Hepatocyte (in vitro differentiated cells): ENCODE measurements around the gene HIVEP2. TPM values are rescaled to one million over a fixed set of nuclear protein-coding genes. Genes with fewer than 3 reads are reported as not detected.

Source experiments
- DNase-seq: peaks from one replicate; pipeline ENCODE4 v3.0.0-alpha.2; 2016; ENCODE audit warnings: low spot score
- H2AFZ ChIP-seq: fragments of 200-600 bp; sonication (generic); 2 replicates; pipeline ENCODE4 v1.6.0; 2016; ENCODE audit warnings: antibody characterized with exemption, mild to moderate bottlenecking
- H3K27ac ChIP-seq: fragments of 200-600 bp; sonication (generic); 2 replicates; pipeline ENCODE4 v1.5.1; 2016; ENCODE audit warnings: mild to moderate bottlenecking
- H3K27me3 ChIP-seq: fragments of 200-600 bp; sonication (generic); 2 replicates; pipeline ENCODE4 v1.6.1; 2016
- H3K36me3 ChIP-seq: fragments of 200-600 bp; sonication (generic); replicated peaks from 2 replicates; pipeline ENCODE4 v1.5.1; 2016; ENCODE audit warnings: low read depth; ENCODE audit not compliant: insufficient read depth
- H3K4me1 ChIP-seq: fragments of 200-600 bp; sonication (generic); 2 replicates; pipeline ENCODE4 v1.5.1; 2016; ENCODE audit warnings: mild to moderate bottlenecking, moderate library complexity; ENCODE audit not compliant: insufficient read depth
- H3K4me2 ChIP-seq: fragments of 200-600 bp; sonication (generic); 2 replicates; pipeline ENCODE4 v1.6.0; 2016
- H3K4me3 ChIP-seq: fragments of 200-600 bp; sonication (generic); 2 replicates; pipeline ENCODE4 v1.5.1; 2016; ENCODE audit warnings: mild to moderate bottlenecking
- H3K79me2 ChIP-seq: fragments of 200-600 bp; sonication (generic); 2 replicates; pipeline ENCODE4 v1.6.0; 2017; ENCODE audit warnings: mild to moderate bottlenecking
- H3K9me2 ChIP-seq: fragments of 200-600 bp; sonication (generic); replicated peaks from 2 replicates; pipeline ENCODE4 v1.6.0; 2017; ENCODE audit warnings: mild to moderate bottlenecking; ENCODE audit not compliant: insufficient read depth
- H3K9me3 ChIP-seq: fragments of 200-600 bp; sonication (generic); 2 replicates; pipeline ENCODE4 v1.5.1; 2016; ENCODE audit warnings: low read depth, mild to moderate bottlenecking
- H4K20me1 ChIP-seq: fragments of 200-600 bp; sonication (generic); 2 replicates; pipeline ENCODE4 v1.6.0; 2016; ENCODE audit warnings: mild to moderate bottlenecking; ENCODE audit not compliant: insufficient read depth, poor library complexity, severe bottlenecking
- EZH2 ChIP-seq: fragments of 200-600 bp; sonication (generic); IDR thresholded peaks from 2 replicates; pipeline ENCODE4 v1.6.1; 2016; ENCODE audit warnings: antibody characterized with exemption, mild to moderate bottlenecking, borderline replicate concordance
- EZH2phosphoT487 ChIP-seq: fragments of 200-600 bp; sonication (generic); IDR thresholded peaks from one replicate; pipeline ENCODE4 v1.6.1; 2018; ENCODE audit warnings: antibody characterized with exemption, mild to moderate bottlenecking, low read depth, moderate library complexity; ENCODE audit not compliant: unreplicated experiment, severe bottlenecking
- WGBS: methylation state at CpG from one replicate; pipeline ENCODE4 v1.1.6; 2016; ENCODE audit warnings: low lambda C conversion rate; ENCODE audit errors: missing lambda C conversion rate; 5-methylcytosine and 5-hydroxymethylcytosine counted together
- polyA plus RNA-seq: library from polyadenylated mRNA; unstranded; fragments of >200 nt; fragmentation: Nextera tagmentation; extraction: Ambion mirVana; gene quantifications from 2 replicates; pipeline ENCODE4 v1.2.1, GENCODE V29; 2016
- total RNA-seq: library from RNA; depleted of rRNA; stranded (reverse); fragments of >200 nt; gene quantifications from 2 replicates; pipeline ENCODE4 v1.2.3, GENCODE V29; 2014
- TF ChIP-seq, protein P1 (sequence below): fragments of 200-600 bp; sonication (generic); IDR thresholded peaks from 2 replicates; pipeline ENCODE4 v1.5.1; 2016; ENCODE audit warnings: antibody characterized with exemption, mild to moderate bottlenecking; ENCODE audit not compliant: poor library complexity

The HIVEP2 gene
- total and polyA plus RNA-seq, 2 experiments from 2014 or later = 3.3 to 9.4 TPM

DNA sequence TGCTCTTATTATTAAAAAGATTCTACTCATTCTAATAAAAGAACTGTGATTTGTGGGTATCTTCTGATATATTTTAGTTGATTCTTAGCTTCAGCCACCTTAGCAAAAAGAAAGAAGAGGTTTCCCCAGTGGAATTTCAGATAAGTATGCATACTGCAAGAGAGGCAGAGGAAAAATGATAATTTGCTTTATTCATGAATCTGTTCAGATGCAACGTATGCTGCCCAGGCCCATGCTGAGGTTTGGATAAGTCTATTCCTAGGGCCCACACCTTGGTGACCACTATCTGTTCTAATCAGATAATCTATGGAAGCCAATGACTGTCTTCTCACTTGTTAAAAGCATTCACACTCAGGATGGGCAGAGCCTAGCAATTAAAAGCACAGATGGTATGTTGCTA, 194.0 kb downstream of the HIVEP2 start:
- Histone ChIP-seq H3K79me2 (no peaks in the 10 kb centered on the region), H3K36me3 (no peaks in the 10 kb centered on the region), H3K4me1 (no peaks in the 10 kb centered on the region), H3K4me2 (no peak overlapping the region), H3K4me3 (no peak overlapping the region), H3K27me3 (no peaks in the 10 kb centered on the region), H2AFZ (no peak overlapping the region), H3K9me3 (no peaks in the 10 kb centered on the region), H3K9me2 (no peaks in the 10 kb centered on the region), H4K20me1 (no peaks in the 10 kb centered on the region), H3K27ac (no peak overlapping the region)
- 85% methylated on average over 1 of the region's 1 CpG for WGBS
- TF ChIP-seq, protein P1, sequence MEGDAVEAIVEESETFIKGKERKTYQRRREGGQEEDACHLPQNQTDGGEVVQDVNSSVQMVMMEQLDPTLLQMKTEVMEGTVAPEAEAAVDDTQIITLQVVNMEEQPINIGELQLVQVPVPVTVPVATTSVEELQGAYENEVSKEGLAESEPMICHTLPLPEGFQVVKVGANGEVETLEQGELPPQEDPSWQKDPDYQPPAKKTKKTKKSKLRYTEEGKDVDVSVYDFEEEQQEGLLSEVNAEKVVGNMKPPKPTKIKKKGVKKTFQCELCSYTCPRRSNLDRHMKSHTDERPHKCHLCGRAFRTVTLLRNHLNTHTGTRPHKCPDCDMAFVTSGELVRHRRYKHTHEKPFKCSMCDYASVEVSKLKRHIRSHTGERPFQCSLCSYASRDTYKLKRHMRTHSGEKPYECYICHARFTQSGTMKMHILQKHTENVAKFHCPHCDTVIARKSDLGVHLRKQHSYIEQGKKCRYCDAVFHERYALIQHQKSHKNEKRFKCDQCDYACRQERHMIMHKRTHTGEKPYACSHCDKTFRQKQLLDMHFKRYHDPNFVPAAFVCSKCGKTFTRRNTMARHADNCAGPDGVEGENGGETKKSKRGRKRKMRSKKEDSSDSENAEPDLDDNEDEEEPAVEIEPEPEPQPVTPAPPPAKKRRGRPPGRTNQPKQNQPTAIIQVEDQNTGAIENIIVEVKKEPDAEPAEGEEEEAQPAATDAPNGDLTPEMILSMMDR = no peak
- TF ChIP-seq EZH2 (no peak), EZH2phosphoT487 (no peak)
- DNase-seq = no peak

DNA sequence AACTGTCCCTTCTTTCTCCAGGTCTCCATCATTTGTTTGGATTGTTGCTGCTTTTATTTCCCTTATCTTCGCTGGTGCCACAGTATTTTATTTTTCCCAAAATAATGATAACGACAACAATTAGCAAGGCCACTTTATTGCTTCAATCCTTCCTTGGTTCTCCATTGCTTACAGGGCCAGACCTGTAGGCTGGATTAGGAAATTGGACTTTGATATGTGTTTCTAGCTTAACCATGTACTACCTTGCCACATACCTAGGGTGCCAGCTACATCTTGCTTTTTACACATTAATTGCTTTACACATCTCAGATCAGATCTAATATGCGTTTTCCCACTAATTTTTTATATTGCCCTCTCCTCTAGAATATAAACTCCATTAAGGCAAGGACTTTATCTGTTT, 195.4 kb downstream of the HIVEP2 start:
- no peak overlapping the region for H3K4me3 ChIP-seq
- H3K27ac ChIP-seq = no peak overlapping the region
- H3K9me2 ChIP-seq = no peaks in the 10 kb centered on the region
- H3K36me3 ChIP-seq = no peaks in the 10 kb centered on the region
- no peaks in the 10 kb centered on the region for H3K27me3 ChIP-seq
- no peaks in the 10 kb centered on the region for H4K20me1 ChIP-seq
- DNase-seq = no peak
- H3K4me2 ChIP-seq = no peak overlapping the region
- no peaks in the 10 kb centered on the region for H3K79me2 ChIP-seq
- WGBS = 79% methylated on average over 3 of the region's 3 CpGs
- no peaks in the 10 kb centered on the region for H3K4me1 ChIP-seq
- TF ChIP-seq, protein P1 = no peak
- no peak for TF ChIP-seq EZH2
- no peak for TF ChIP-seq EZH2phosphoT487
- no peaks in the 10 kb centered on the region for H3K9me3 ChIP-seq
- no peak overlapping the region for H2AFZ ChIP-seq

DNA sequence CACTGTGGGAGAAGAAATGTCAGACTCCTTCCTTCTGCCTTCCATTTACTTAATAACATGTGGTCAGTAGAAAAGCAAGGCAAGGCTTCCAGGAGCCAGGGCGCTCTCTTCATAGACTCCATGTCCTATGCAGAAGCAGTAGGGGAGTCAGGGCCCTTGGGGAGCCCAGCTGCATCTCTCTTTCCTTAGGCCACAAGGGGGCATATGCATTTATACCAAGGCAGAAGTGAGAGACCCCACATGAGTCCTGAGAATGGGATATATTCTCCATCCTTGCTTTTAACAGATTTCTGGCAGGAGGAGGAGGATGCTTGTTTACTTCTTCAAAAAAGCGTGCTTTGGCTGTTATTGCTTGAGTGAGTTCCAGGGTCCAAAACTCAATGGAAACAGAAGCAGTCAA, 198.5 kb downstream of the HIVEP2 start:
- DNase-seq = peak; percentile 16
- 92% methylated on average over 2 of the region's 2 CpGs for WGBS
- no peaks in the 10 kb centered on the region for H3K9me3 ChIP-seq
- H4K20me1 ChIP-seq = no peaks in the 10 kb centered on the region
- no peaks in the 10 kb centered on the region for H3K36me3 ChIP-seq
- no peaks in the 10 kb centered on the region for H3K27me3 ChIP-seq
- no peak overlapping the region for H2AFZ ChIP-seq
- no peaks in the 10 kb centered on the region for H3K4me1 ChIP-seq
- H3K27ac ChIP-seq = no peak overlapping the region
- no peak overlapping the region for H3K4me3 ChIP-seq
- H3K9me2 ChIP-seq = no peaks in the 10 kb centered on the region
- TF ChIP-seq EZH2 = no peak
- no peak for TF ChIP-seq EZH2phosphoT487
- TF ChIP-seq, protein P1 = peak; percentile 25
- H3K79me2 ChIP-seq = no peaks in the 10 kb centered on the region
- H3K4me2 ChIP-seq = no peak overlapping the region

DNA sequence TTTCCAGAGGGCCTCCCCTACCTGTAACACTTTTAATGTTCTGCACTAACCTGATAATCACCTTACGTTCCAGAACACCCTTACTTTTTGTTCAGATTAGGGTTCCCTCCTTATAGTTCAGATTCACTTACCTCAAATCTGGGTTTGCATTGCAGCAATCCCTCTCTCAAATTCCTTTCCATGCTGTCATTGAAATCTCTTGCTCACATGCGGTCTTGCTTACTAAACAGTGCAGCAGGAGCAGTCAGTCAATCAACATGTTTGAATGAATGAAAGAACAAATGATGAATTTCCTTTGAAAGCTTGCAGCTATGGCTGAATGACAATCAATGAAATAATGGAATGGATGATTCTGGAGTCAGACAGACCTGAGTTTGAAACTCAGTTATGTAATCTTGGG, 200.1 kb downstream of the HIVEP2 start:
- no peak for TF ChIP-seq EZH2phosphoT487
- TF ChIP-seq, protein P1 = no peak
- TF ChIP-seq EZH2 = no peak
- H4K20me1 ChIP-seq = no peaks in the 10 kb centered on the region
- H3K9me3 ChIP-seq = no peaks in the 10 kb centered on the region
- H3K27ac ChIP-seq = no peak overlapping the region
- DNase-seq = no peak
- H3K36me3 ChIP-seq = no peaks in the 10 kb centered on the region
- H3K4me3 ChIP-seq = no peak overlapping the region
- no peak overlapping the region for H3K4me2 ChIP-seq
- H3K79me2 ChIP-seq = no peaks in the 10 kb centered on the region
- H3K9me2 ChIP-seq = no peaks in the 10 kb centered on the region
- no peaks in the 10 kb centered on the region for H3K27me3 ChIP-seq
- no peak overlapping the region for H2AFZ ChIP-seq
- H3K4me1 ChIP-seq = no peaks in the 10 kb centered on the region
- 96% methylated on average over 2 of the region's 2 CpGs for WGBS
